Fibroblast of peridontal ligament (primary cell): ENCODE data around the gene EVI2B.
"Not testable (repeated sequence)": the region's sequence is repeated elsewhere in the genome, so short reads cannot be mapped to it uniquely, and the experiment has no call there.

Experiments
- DNase-seq: peaks from one replicate; pipeline ENCODE4 v3.0.0-alpha.2; 2010; ENCODE audit errors: extremely low read depth

The EVI2B gene

DNA sequence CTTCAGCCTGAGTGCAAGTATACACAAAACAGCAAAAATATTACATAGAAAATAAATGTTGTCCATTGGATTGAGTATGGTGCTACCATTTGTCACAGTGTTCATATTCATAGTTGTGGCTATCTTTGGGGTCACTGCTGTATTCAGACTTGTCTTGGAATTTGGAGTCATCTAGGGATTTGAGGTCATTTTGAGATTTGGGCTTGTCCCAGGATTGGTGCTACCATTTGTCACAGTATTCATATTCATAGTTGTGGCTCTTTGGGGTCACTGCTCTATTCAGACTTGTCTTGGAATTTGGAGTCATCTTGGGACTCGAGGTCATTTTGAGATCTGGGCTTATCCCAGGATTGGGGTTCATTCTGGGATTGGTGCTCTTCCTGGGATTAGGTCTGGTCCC, 41.6 kb downstream of the EVI2B start:
- DNase-seq: no peak

DNA sequence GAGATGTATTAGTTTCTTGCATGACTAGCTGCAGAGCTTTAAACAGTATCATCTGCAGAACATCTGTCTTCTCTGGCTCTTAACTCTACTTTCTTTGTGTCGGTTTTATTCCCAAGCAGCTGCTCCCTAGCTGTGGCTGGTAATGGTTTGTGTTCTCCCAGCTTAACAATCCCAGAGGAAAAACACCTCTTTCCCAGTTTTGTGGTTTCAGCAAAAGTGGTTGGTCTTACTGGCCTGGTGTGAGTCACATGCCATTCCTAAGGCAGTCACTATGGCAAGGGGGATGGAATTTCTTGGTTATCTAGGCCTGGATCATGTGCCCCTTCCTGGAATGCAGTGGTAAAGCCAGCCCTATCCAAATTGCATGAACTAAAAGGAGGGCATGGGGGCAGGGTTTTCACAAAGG, 44.3 kb downstream of the EVI2B start:
- peak; percentile 100 for DNase-seq

DNA sequence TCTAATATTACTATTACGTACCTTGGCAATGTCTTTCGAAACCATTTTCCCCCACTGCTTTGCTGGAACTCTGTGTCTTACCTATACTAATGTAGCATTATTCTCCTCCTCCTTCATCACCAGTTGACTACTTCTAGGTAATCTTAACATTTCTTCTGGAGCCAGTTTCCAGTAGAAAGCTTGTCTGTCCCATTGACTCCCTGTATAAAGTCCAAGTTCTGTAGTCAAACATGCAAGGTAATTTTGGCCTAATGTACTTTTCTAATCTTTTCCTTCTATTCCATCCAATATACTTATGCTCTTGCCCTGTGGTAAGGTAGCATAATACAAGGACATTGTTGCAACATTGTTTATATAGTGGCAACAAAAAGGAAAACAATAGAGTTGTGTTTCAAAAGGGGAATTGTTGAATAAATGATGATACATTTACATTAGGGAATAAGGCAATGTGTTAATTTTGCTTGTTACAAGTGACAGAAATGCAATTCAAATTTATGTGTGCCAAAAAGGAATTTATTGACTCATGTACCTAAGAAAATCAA, 44.7 kb downstream of the EVI2B start:
- DNase-seq: no peak

DNA sequence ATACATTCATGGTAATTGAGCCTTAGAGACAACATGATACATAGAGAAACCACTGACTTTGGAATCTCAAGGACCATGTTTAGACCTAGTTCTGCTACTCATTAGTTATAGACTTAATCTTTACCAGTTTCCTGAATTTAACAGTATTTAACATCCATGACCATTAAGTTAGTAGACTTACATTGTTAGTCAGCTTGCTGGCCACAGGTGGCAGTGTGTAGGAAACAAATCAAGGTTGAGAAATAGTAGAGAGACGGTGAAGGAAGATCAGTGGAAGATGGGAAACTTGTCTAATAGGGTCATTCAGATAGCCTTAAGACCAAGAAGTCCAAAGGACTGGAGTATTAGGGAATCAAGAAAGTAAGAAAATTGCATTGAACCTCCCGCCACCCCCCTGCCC, 47.8 kb downstream of the EVI2B start:
- no peak for DNase-seq

DNA sequence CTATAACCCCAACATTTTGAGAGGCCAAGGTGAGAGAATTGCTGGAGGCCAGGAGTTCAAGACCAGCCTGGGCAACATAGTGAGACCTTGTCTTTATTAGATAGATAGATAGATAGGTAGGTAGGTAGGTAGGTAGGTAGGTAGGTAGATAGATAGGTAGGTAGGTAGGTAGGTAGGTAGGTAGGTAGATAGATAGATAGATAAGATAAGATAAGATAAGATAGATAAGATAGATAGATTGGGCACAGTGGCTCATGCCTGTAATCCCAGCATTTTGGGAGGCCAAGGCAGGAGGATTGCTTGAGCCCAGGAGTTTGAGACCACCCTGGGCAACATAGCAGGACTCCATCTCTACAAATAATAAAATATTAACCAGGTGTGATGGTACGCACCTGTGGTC, 50.9 kb downstream of the EVI2B start:
- not testable (repeated sequence) for DNase-seq

DNA sequence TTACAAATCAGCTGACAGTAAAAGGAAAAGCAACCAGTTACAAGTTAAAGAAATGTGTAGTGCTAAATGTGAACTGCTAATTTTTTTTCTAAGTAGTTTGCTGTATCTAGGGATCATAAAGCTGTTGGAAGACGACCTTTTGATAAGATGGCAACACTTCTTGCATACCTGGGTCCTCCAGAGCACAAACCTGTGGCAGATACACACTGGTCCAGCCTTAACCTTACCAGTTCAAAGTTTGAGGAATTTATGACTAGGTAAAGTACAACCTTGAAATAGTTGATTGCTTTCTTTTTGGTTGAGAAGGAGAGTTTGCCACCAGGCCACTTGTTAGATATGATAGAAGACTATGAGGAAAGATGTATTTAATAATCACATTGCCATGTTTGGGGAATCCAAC, 52.3 kb downstream of the EVI2B start:
- no peak for DNase-seq

DNA sequence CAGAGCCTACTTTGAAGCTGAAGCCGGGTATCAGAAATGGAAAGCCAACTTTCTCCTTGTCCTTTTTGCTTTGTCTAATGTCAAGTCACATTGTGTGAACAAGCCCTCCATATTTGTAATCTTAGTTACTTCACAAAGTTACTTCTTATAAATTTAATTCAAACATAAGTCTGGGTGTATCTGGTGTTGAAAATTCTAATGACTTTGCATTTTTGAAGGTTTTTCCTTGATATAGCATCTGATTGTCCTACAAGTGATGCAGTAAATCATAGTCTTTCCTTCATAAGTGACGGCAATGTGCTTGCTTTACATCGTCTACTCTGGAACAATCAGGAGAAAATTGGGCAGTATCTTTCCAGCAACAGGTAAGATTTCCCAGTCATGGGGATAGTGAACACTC, 53.7 kb downstream of the EVI2B start:
- DNase-seq: no peak

DNA sequence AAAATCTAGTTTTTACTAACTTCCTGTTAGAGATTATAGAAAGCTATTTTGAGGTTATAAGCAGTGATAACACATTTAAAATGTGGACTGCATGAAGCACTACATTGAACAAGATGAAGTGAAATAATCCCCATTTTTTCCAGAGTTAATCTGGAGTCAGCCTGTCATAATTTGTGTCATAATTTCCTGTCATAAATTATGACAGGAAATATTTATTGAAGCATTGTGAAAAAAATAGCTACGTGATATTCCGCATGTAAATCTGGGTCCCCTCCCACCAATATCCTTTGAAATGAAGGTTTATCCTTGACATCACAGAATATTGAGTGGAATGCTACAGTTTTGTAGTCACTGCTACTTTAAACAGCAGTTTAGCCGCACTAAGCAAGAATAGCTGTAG, 56.9 kb downstream of the EVI2B start:
- no peak for DNase-seq

DNA sequence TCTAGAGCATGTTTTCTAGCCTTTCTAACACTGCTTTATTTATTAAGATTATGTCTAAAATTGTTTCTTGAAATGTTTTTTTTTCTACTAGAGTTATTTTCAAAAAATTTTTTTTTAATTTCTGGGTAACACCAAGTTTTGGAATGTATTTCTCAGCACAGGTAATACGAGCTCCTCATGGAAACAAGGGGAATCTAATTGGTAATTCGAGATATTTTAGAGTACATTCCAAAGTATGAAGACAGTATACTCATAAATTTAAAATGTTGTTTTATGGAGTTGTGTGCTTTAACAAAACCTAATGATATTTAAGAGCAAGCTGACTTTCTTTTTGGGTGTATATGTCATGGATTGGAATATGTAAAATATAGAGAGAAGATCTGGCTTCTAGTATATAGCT, 59.2 kb downstream of the EVI2B start:
- no peak for DNase-seq
